Left kidney (tissue), 2 donors: ENCODE measurements around the gene FAM228B. TPM values are rescaled to one million over a fixed set of nuclear protein-coding genes. Genes with fewer than 3 reads are reported as not detected.

Source experiments
- DNase-seq: peaks from one replicate; pipeline ENCODE4 v3.0.0-alpha.2; 2013
- polyA plus RNA-seq: library from polyadenylated mRNA; unstranded; fragments of 120-200 nt; gene quantifications from one replicate; pipeline ENCODE4 v1.2.1, GENCODE V29; 2013; ENCODE audit not compliant: insufficient read length

FAM228B gene
- polyA plus RNA-seq, 1 donor: 29.7 TPM

DNA sequence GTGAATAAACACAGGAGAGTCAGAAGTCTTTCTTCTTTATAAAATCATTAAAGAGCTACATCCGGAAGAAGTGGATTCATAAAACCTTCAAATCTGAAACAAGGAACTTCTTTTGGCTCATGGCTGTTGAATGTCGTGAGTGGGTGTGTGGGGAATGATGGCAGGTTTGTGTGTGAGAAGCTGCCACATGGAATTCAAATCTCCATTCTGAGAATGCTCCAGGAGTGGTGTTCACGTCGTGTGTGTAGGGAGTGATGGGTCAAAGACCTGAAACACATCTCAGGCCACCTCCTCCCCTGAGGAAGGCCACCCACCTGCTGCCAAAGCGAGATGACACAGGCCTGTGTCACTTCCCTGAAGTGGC, 80.5 kb downstream of the FAM228B start:
- no peak for DNase-seq

DNA sequence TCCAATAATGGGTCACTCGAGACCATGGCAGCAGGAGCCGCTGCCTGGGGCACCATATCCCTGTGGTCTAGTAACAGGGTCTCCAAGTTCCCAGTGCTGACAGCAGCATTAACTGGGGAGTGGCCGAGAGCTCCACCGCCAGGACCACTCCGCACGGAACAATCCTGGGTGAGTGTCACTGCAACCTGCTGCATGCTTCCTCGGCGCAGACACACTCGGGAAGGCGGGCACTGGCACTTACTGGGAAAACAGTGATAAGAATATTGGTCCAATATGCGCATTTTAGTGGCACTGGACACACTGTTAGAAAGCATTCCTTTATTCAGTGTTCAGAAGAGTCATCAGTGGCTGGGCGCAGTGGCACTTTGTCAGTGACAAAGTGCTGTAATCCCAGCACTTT, 81.2 kb downstream of the FAM228B start:
- no peak for DNase-seq

DNA sequence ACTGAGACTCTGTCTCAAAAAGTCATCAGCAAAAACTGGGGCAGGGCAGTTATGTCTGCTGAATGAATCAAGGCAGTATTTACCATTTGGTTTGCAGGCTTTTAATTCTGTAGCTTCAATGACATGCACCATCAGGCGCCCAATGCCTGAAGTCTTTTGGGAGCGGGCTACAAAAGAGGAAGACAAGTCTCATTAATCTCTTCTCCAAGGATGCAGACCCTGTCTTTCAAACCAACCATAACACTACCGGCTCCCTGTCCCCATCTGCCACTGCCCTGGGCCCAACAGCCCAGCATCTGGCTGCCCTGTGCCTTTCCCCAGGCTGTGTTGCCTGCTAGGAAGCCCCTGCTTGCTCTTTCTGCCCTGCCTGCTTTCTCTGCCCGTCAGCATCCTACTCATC, 81.9 kb downstream of the FAM228B start:
- DNase-seq: no peak

DNA sequence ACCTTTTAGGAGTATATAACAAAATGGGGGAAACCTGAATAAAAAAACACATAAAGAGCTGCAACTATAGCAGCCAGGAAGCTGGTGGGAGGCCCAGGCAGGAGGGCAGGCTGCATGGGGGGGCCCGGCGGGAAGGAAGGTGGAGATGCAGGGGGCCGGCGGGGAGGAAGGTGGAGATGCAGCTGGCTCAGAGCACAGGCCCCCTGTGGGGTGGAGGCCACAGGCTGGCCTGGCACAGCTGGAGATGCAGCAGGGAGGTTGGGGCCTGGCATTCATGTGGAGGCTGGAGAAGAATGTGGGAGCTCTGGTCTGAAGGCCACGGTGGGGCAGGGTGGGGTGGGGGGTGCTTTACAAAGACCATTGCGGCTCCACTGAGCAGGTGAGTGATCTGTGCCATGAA, 83.0 kb downstream of the FAM228B start:
- DNase-seq: no peak

DNA sequence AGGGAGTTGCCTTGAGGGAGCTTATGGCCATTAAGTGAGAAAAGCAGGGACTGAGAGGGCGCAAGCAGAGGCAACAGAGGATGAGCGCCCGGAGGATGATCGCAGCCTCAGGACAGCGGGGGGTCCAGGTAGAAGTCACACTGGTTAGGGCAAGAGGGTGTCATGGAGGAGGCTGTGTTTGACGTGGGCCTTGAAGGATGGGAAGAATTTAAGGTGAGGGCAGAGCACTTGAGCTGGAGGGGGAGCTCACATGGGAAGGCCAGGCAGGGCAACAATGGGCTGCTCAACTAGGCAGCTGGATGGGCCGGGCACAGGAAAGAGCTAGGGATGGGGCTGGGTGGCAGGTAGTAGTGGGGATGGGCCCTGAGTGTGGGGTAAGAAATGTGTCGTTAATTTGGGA, 83.4 kb downstream of the FAM228B start:
- no peak for DNase-seq

DNA sequence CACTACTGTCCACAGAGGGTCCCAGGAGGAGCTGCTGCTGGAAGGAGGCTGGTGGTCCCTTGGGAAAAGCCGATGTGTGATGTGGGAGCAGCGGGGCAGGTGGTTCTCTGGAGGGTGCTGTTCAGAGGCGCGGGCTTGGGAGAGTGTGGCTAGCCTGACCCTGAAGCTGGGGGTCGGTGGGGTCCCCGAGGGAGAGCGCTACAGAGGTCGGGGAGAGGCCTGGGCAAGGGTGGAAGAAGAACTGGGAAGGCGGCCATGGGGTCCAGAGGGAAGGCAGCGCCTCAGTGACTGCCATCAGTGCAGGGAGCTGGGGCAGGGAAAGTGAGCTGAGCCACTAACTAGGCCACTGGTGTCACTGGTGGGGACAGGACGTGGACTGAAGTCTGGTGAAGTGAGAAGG, 84.1 kb downstream of the FAM228B start:
- DNase-seq: no peak

DNA sequence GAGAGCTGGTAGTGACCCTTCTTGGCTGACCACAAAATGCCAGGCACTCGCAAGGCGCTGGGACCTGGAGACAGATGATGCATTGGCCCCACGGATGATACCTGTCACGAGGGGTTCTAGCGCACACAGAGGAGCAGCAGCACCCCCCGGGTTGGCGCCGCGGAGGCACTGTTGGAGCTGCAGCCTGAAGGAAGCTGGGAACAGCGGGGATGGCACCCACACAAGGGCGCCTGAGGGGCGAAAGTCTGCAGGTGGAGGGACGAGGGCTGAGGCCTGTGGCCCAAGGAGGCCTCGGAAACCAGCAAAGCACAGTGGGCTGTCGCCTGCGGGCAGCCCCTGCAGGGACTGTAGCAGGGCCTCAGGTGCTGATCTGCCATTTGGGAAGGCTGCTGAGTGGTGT, 85.2 kb downstream of the FAM228B start:
- DNase-seq: no peak

DNA sequence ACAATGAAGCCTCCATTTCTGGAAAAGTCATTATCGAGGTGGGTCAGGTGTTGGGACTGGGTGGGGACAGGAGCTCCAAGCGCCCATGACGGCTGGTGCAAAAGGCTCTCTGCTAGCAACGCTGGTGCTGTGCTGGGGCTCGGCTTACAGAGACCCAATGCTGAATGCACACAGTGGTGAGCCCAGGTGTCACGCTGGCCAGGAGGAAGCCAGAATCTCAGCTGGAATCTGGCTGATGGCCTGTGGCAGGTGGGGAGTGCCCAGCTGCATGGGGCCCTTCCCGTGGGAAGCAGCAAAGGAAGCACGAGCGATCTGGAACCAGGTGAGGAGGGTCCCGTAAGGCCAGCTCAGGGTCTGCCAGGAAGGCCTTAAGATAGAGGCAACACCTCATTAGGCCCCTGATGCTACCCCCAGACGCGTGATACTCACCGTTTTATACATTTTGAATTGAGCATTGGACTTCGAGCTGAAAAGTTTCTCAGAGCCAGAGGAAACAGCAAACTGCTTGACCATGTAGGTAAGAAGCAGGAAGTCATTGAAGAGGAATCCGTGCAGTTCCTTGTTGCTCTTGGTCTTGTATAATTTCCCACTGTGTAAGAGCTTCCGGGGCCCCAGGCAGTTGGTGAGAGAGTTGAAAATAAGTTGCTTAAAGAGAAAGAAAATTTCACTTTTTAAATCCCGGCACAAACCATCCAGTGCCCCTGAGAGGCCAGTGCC, 86.3 kb downstream of the FAM228B start:
- no peak for DNase-seq

DNA sequence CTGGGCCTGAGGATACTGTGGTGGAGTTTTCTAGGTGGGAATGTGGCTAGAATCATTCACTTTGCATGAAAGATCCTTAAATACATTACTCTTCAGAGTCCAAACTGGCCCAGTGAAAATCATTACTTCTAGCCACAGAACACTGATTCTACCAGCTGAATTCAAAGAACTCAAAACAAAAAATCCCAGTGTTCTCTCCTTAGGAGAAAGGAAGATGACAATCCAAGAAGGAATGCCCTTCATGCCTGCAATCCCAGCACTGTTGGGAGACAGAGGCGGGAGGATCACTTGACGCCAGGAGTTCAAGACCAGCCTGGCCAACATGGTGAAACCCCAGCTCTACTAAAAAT, 86.8 kb downstream of the FAM228B start:
- no peak for DNase-seq

DNA sequence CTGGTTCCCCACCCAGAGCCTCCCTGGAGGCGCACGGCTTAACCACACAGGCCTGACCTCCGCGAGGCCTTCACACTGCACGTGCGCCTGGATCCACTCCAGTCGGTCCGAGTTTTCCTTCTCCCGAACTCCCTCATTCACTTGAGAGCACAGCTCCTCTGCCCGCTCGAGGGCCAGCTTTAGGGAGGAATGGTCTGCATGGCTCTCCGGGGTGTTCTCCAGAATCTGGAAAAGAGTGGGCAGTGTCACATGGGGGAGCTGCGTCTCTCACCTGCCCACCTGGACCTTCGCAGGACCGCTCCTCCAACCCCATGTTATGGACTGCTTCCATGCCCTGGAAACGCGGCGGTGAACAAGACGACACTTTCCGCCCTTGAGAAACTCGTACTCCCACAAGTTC, 87.5 kb downstream of the FAM228B start:
- no peak for DNase-seq

DNA sequence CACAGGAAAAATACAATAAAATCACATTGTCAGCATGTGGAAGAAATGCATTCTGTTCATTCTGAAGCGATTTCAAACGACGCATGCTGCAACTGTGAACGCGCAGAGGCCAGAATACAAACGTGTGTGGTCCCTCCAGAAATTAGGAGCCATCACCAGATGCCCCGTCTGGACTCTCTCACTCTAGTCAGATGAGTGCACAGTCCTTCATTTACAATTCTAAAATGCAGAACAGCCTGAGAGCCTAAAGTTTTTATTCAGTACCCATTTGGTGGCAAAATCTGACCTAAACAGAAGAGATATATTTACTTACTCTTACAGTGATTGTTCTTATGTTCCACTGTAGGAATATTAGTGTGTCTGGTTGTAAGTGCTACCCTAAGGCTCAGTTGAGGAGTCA, 88.1 kb downstream of the FAM228B start:
- DNase-seq: no peak

DNA sequence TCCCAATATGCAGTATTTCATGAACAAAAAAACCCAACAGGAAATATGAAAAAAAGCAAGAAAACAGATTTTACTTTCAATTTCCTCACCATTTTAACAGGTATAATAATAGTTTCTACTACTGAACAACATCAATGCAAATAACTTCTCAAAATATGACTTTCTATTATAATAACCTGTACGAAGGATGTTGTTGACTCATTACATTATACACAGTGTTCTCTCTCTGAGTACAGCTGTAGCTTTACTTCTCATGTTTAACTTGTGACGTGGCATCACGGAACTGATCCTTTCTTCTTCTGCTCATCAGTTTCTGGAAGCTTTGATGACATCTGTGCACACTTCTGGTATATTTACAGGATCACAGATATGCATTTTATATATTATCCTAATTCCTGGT, 91.6 kb downstream of the FAM228B start:
- no peak for DNase-seq

Other genes with a start within 250 kb of the FAM228B start
- 23.8 TPM for gene ATAD2B, start 196.3 kb upstream of the FAM228B start, polyA plus RNA-seq
- 22.7 TPM for gene UBXN2A, start 183.0 kb upstream of the FAM228B start, polyA plus RNA-seq
- 2.4 TPM for gene MFSD2B, start 113.4 kb upstream of the FAM228B start, polyA plus RNA-seq
- gene WDCP, start 76.1 kb upstream of the FAM228B start, polyA plus RNA-seq: 15.9 TPM
- 10.0 TPM for gene FKBP1B, start 73.7 kb upstream of the FAM228B start, polyA plus RNA-seq
- 145 TPM for gene SF3B6, start 47.1 kb upstream of the FAM228B start, polyA plus RNA-seq
- gene TP53I3, start 38.6 kb upstream of the FAM228B start, polyA plus RNA-seq: 44.5 TPM
- gene PFN4, start 135 bp upstream of the FAM228B start, polyA plus RNA-seq: 2.2 TPM
- 1.3 TPM for gene FAM228A, start 51.6 kb downstream of the FAM228B start, polyA plus RNA-seq
- 32.2 TPM for gene ITSN2, start 237.1 kb downstream of the FAM228B start, polyA plus RNA-seq